Heart left ventricle (tissue), 16 donors: ENCODE results near the gene ART3. TPM values are rescaled to one million over a fixed set of nuclear protein-coding genes. Genes with fewer than 3 reads are reported as not detected.
A peak's percentile ranks its signal among the peaks of the same experiment; 100 is the strongest.
"Not testable (repeated sequence)": the region's sequence is repeated elsewhere in the genome, so short reads cannot be mapped to it uniquely, and the experiment has no call there.

Source experiments
- ATAC-seq, 4 donors: fragments of 200-7000 bp; cut with Tn5 transposase; one replicate each; pipeline ENCODE4 v1.9.1; 2020 to 2022; ENCODE audit warnings: moderate library complexity in 4 of 4, mild to moderate bottlenecking in 3 of 4, moderate number of reproducible peaks in 1 of 4
- DNase-seq, 5 donors: peaks; one replicate each; pipeline ENCODE4 v3.0.0-alpha.2; 2020
- H3K27ac ChIP-seq, 12 donors: fragments of 200-600 bp; sonication (generic) in 4 of 12; one replicate each; pipeline versions ENCODE4 v1.5.0 to v1.8.0; 2016 to 2022; ENCODE audit warnings: mild to moderate bottlenecking in 2 of 12
- H3K27me3 ChIP-seq, 9 donors: fragments of 200-600 bp; sonication (generic) in 2 of 9; one replicate each; pipeline versions ENCODE4 v1.5.1 to v1.8.0; 2016 to 2022; ENCODE audit warnings: mild to moderate bottlenecking in 3 of 9
- H3K36me3 ChIP-seq, 9 donors: fragments of 200-600 bp; sonication (generic) in 2 of 9; one replicate each; pipeline versions ENCODE4 v1.5.0 to v1.8.0; 2018 to 2022; ENCODE audit warnings: mild to moderate bottlenecking in 2 of 9
- H3K4me1 ChIP-seq, 12 donors: fragments of 200-600 bp; sonication (generic) in 4 of 12; one replicate each; pipeline versions ENCODE4 v1.5.0 to v1.8.0; 2016 to 2022; ENCODE audit warnings: mild to moderate bottlenecking in 3 of 12
- H3K4me3 ChIP-seq, 12 donors: fragments of 200-600 bp; sonication (generic) in 4 of 12; one replicate each; pipeline versions ENCODE4 v1.5.0 to v1.8.0; 2017 to 2022; ENCODE audit warnings: mild to moderate bottlenecking in 9 of 12, moderate library complexity in 4 of 12
- H3K9me3 ChIP-seq, 12 donors: fragments of 200-600 bp; sonication (generic) in 4 of 12; one replicate each; pipeline versions ENCODE4 v1.5.0 to v1.8.0; 2016 to 2022; ENCODE audit warnings: mild to moderate bottlenecking in 1 of 12
- CTCF ChIP-seq, 12 donors: fragments of 200-600 bp; sonication (generic) in 4 of 12; IDR thresholded peaks; one replicate each; pipeline versions ENCODE4 v1.5.0 to v1.8.0; 2018 to 2022; ENCODE audit warnings: antibody characterized with exemption in 12 of 12, mild to moderate bottlenecking in 5 of 12
- POLR2A ChIP-seq, 2 donors: fragments of 450-650 bp; IDR thresholded peaks; one replicate each; pipeline ENCODE4 v1.6.1; 2017; ENCODE audit warnings: antibody characterized with exemption in 2 of 2, mild to moderate bottlenecking in 2 of 2, moderate library complexity in 2 of 2
- WGBS, 4 donors: extraction: QIAGEN DNeasy Blood & Tissue Kit in 2 of 4; methylation state at CpG; one replicate each; pipeline versions ENCODE4 v1.1.5 to v1.1.7; 2013 to 2018; 5-methylcytosine and 5-hydroxymethylcytosine counted together
- intact Hi-C, 10 donors: fragments of 100-400 bp; cut with DNase I; formaldehyde crosslinking; loops; one replicate each; pipeline versions ENCODE4 v1.11.1 to v1.14.2; 2022
- polyA plus RNA-seq, 2 donors: library from polyadenylated mRNA; stranded (reverse); fragments of 200-250 nt; gene quantifications; one replicate each; pipeline ENCODE4 v1.2.3, GENCODE V29; 2013
- total RNA-seq, 9 donors: library from RNA; depleted of rRNA in 2 of 9; stranded (reverse); fragments of >200 nt in 2 of 9; fragmentation: NEBNext Ultra II Directional in 3 of 9; extraction: Animal tissue kit (Norgen Biotek cat#: 25700) in 3 of 9; gene quantifications; one replicate each; pipeline versions ENCODE4 v1.1.0 to v1.2.4, GENCODE V29; 2016 to 2023
- donor health status: ischemic (EF 13 %, LVEDD 7.1; RV severe dilation, severe dysfunction).
- donor health status: healthy with polysubstance abuse.
- donor health status: DM: no; HTN: yes; CAD: no.
- donor health status: DM: no; HTN: no; CAD: no.
- donor health status: ischemic (EF 25% LVEDD 6.9; RV normal size, moderate dysfunction).
- donor health status: ischemic (EF 25% LVEDD 5.7; RV mildly dilated, moderate dysfunction).
- donor health status: healthy.
- donor health status: DM: yes; HTN: yes; CAD: no.
- donor health status: ischemic (EF 35%, LVEDD 5.7; RV mildly dilated, moderate dysfunction).
- donor health status: nonischemic (EF 11% LVEDD 7.7; RV severe dilation, severe dysfunction).
- donor health status: DM: yes; HTN: yes; CAD: no.
- donor health status: PGD.
- donor health status: ischemic (EF 29% LVEDD 5.4; RV normal size, mild dysfunction).
- donor health status: nonischemic (EF 23%, LVEDD 6.1; RV moderate dilation, normal function).

The ART3 gene
- total and polyA plus RNA-seq, 11 donors = 38.8 to 230 (median 73.4) TPM

- peaks cover 0 to 14% (median 0%) of the 10 kb centered on the region in 12 donors for H3K4me1 ChIP-seq
- H3K27ac ChIP-seq = peak within 1 kb of the TSS in 1 of 12 donors; percentile 33
- H3K27me3 ChIP-seq = no peaks in the 10 kb centered on the region
- no peak for DNase-seq
- TF ChIP-seq CTCF (IDR thresholded peaks at IDR 0.05) (no peak), POLR2A (IDR thresholded peaks at IDR 0.05) (no peak)
- intact Hi-C loops = no loop called here
- no peak for ATAC-seq
- peak within 1 kb of the TSS in 1 of 12 donors; percentile 39 for H3K4me3 ChIP-seq
- 55 to 70% (median 70%) methylated on average over 2 of the region's 2 CpGs for WGBS, 4 donors
- no peaks in the 10 kb centered on the region for H3K9me3 ChIP-seq
- no peaks in the 10 kb centered on the region for H3K36me3 ChIP-seq
Observed at GRCh38 chr4:76035799-76036380, 38.6 kb upstream of the ART3 start, which contains the start of gene CXCL11. Gene CXCL11, minus strand, starts transcription at chr4:76036070. Its CDS starts 83 bp downstream, at chr4:76035987.

GRCh38 chr4:76036855-76037254 is 37.7 kb upstream of the ART3 start:
- no peak for ATAC-seq
- 93 to 100% (median 96%) methylated on average over 3 of the region's 3 CpGs for WGBS, 4 donors
- Histone ChIP-seq H3K27ac (no peak overlapping the region), H3K4me3 (no peak overlapping the region), H3K9me3 (no peaks in the 10 kb centered on the region), H3K4me1 (peaks cover 0 to 14% (median 0%) of the 10 kb centered on the region in 12 donors), H3K36me3 (no peaks in the 10 kb centered on the region), H3K27me3 (no peaks in the 10 kb centered on the region)
- intact Hi-C loops = no loop called here
- no peak for TF ChIP-seq CTCF (IDR thresholded peaks at IDR 0.05)
- no peak for TF ChIP-seq POLR2A (IDR thresholded peaks at IDR 0.05)
- DNase-seq = no peak

GRCh38 chr4:76042241-76042998 is 32.1 kb upstream of the ART3 start:
- H3K27ac ChIP-seq, H3K27me3 ChIP-seq, intact Hi-C loops, H3K9me3 ChIP-seq, DNase-seq, H3K4me1 ChIP-seq, ATAC-seq, H3K36me3 ChIP-seq, H3K4me3 ChIP-seq: not testable (repeated sequence)
- WGBS, 4 donors = 78 to 88% (median 83%) methylated on average over 16 to 17 of the region's 18 CpGs

- H3K4me3 ChIP-seq, ATAC-seq, DNase-seq, intact Hi-C loops, H3K9me3 ChIP-seq, H3K27me3 ChIP-seq, H3K27ac ChIP-seq, H3K36me3 ChIP-seq, H3K4me1 ChIP-seq: not testable (repeated sequence)
- WGBS, 4 donors = 85 to 97% (median 96%) methylated on average over 4 to 18 of the region's 18 CpGs
Observed at GRCh38 chr4:76043306-76043705, 31.2 kb upstream of the ART3 start.

GRCh38 chr4:76044686-76045085 is 29.8 kb upstream of the ART3 start:
- H3K36me3 ChIP-seq, H3K4me1 ChIP-seq, DNase-seq, H3K9me3 ChIP-seq, H3K4me3 ChIP-seq, H3K27me3 ChIP-seq, intact Hi-C loops, ATAC-seq, H3K27ac ChIP-seq: not testable (repeated sequence)
- 76 to 83% (median 78%) methylated on average over 4 of the region's 4 CpGs for WGBS, 4 donors

GRCh38 chr4:76049860-76050416 is 24.6 kb upstream of the ART3 start:
- H3K4me3 ChIP-seq, H3K36me3 ChIP-seq, intact Hi-C loops, H3K9me3 ChIP-seq, H3K27ac ChIP-seq, DNase-seq, H3K27me3 ChIP-seq, H3K4me1 ChIP-seq, ATAC-seq: not testable (repeated sequence)
- WGBS, 4 donors = 86 to 89% (median 88%) methylated on average over 17 of the region's 17 CpGs

- DNase-seq, H3K9me3 ChIP-seq, intact Hi-C loops, H3K27me3 ChIP-seq, H3K27ac ChIP-seq, H3K4me1 ChIP-seq, H3K36me3 ChIP-seq, H3K4me3 ChIP-seq, ATAC-seq: not testable (repeated sequence)
- 84 to 100% (median 89%) methylated on average over 9 to 27 of the region's 27 CpGs for whole genome bisulfite sequencing, 4 donors
Observed at GRCh38 chr4:76050560-76051050, 23.9 kb upstream of the ART3 start.
